Measurements from ENCODE around the gene GLRX.

DNA sequence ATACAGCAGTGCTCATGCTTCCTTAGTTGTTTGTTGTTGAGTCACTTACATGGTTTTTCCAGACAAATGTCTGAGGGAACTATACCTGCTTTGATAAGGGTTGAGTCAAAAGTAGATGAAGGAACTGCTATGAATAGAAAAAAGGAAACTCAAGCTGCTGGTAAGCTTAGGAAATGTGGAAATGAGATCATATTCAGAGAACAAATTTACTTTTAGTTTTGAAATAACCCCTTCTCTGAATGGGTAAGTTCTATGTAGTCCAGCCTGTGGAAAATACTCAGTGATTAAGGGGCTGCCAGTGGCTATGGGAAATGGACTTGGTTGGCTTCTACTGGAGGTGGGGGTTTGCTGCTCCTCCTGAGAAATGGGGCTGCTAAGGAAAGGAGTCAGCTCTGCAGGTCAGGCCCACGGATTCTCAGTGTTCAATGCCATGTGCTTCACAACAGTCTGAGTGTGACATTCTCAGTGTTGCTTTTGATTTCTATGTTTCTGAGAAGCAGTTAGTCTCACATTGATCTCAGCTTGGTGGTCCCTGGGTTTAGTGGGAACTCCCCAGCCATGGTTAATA, 47.7 kb upstream of the GLRX start:
- TF ChIP-seq, protein P1, sequence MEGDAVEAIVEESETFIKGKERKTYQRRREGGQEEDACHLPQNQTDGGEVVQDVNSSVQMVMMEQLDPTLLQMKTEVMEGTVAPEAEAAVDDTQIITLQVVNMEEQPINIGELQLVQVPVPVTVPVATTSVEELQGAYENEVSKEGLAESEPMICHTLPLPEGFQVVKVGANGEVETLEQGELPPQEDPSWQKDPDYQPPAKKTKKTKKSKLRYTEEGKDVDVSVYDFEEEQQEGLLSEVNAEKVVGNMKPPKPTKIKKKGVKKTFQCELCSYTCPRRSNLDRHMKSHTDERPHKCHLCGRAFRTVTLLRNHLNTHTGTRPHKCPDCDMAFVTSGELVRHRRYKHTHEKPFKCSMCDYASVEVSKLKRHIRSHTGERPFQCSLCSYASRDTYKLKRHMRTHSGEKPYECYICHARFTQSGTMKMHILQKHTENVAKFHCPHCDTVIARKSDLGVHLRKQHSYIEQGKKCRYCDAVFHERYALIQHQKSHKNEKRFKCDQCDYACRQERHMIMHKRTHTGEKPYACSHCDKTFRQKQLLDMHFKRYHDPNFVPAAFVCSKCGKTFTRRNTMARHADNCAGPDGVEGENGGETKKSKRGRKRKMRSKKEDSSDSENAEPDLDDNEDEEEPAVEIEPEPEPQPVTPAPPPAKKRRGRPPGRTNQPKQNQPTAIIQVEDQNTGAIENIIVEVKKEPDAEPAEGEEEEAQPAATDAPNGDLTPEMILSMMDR (IDR thresholded peaks at IDR 0.05 in 4 of 5, conservative IDR thresholded peaks at IDR 0.05 in 1 of 5), result no peak
- peak in 1 of 2 donors; percentile 27 for TF ChIP-seq POLR2A (IDR thresholded peaks at IDR 0.05)
